HG03558 (cell line): ENCODE results near the gene SETDB1.

Source experiments
- ATAC-seq: cut with Tn5 transposase; IDR thresholded peaks from one replicate; pipeline ENCODE4 v1.9.1; 2021; ENCODE audit warnings: moderate number of reproducible peaks; ENCODE audit not compliant: unreplicated experiment; ENCODE audit errors: extremely low read depth

The SETDB1 gene

DNA sequence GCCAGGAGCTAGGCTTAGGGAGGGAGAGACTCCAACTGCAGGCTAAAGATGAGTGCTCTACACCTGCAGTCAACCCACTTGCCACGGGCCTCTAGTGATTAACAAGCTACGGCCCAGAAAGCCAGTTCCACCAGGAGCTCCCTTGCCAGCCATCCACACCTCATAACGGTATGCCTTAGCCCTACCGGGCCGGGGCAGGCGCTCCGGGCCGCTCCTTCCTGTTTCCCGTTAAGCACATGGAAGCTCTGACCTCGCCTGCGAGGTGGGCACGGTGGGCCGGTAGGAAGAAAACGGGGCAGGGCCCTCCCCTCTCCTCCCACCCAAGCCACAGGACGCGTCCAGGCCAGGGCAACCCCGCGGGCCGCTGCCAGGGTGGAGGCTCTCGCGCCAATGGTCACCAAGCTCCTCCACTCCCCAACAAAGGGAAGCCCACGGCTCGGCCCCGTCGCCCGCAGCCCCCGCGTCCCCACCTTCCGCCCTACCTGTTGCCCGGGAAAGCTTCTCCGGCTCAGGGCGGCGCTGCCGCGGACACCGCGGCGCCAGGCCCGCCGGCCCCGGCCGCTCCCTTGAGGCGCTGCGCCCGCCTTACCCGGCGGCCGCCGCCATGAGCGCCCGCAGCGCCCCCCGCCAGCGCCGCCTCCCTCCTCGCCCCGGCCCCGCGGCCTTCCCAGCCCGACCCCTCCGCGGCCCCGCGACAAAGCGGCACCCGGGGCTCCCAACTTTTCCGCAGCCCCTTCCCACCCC, 47.8 kb downstream of the SETDB1 start:
- no peak for ATAC-seq

- ATAC-seq = no peak
These were observed 48.7 kb downstream of the SETDB1 start, which contains the start of gene CERS2 for GRCh38 chr1:150974580-150975478. Gene CERS2, minus strand, starts transcription at chr1:150974835. Its CDS starts 5,745 bp downstream, at chr1:150969090.

DNA sequence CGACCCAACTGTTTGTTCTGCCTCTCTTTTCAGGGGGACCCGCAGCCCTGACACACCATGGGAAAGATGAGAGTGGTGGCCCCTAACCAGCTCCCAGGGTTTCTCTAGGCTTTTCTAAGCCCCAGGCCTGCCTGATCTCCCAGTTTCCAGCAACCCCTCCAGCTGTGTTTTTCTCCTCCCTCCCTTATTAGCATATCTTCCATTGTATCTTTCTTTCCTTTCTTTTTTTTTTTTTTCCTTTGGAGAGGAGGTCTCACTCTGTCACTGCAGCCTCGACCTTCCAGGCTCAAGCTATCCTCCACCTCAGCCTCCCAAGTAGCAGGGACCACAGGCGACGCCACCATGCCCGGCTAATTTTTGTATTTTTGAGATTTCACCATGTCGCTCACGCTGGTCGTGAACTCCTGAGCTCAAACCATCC, 50.2 kb downstream of the SETDB1 start:
- ATAC-seq = no peak

GRCh38 chr1:150976879-150977694, 50.9 kb downstream of the SETDB1 start:
- ATAC-seq = no peak

GRCh38 chr1:150979092-150980056, 53.2 kb downstream of the SETDB1 start:
- no peak for ATAC-seq

DNA sequence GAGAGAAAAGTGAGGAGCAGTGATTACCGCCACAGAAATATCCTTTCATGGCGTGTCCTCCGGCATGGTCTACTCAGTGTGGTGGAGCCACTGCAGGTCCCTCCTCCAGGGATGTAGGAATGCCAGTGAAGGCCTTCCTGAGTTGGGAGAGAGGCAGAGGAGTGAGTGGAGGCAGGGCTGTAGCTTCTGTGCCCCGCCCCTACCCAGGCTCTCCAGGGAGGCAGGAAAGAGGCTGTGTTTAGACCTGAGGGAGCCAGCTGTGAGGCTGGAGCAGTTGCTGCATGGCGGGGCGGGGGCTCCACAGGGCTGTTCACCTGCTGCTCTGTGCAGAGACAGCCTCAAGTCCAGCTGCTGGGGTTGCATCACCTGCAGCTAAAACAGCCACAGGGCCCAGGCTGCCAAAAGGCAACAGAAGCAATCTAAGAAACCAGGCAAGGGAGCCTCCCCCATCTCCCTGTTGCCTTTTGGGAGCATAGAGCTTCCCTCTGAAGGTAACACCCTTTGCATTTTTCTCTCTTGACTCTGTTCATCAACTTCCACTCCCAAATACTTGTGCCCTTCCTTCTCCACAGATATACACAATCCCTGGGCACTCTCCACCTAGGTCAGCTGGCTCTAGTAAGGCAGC, 55.1 kb downstream of the SETDB1 start:
- ATAC-seq = no peak

DNA sequence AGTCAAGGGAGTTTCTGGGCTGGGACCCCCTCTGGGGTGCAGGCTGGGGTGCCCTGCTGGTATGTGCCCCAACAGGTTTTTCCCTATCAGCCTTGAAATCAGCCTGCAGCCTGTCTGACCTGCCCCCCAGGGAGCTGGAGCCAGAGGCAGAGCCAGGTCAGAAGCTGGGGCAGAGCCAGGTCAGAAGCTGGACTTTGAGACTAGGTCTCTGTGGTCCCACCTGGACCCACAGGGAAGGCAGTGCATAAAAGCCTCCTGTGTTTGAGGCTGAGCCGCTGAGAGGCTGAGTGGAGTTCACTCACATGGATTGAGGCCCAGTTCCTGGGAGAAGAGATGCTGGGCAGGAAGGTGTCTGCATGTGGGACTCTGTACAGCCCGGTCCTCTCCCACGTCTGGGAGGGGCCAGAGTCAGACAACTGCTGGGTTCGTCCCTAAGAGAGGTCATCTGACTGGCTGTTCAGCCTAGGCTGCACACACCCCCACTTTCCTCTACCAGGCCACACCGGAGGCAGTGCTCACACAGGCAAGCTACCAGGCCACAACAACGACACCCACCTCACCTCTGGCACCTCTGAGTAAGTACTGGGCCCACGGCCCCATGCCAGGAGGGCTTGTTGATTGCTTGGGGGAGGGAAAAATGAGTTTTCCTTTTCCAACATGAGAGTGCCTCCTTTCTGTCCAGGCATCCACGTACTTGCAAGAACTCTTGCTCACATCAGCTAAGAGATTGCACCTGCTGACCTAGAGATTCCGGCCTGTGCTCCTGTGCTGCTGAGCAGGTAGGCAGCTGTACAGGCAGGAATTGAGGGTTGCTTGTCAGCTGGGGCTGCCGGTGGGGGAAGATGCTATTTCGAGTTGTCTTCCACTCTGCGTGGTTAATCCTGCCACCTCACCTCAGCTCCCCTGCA, 55.9 kb downstream of the SETDB1 start, which contains the start of gene ANXA9:
Gene ANXA9 (plus strand): TSS at position 488 of the 908 bp plus-strand sequence. CDS start 814 bp downstream, outside the sequence.
- ATAC-seq = no peak

DNA sequence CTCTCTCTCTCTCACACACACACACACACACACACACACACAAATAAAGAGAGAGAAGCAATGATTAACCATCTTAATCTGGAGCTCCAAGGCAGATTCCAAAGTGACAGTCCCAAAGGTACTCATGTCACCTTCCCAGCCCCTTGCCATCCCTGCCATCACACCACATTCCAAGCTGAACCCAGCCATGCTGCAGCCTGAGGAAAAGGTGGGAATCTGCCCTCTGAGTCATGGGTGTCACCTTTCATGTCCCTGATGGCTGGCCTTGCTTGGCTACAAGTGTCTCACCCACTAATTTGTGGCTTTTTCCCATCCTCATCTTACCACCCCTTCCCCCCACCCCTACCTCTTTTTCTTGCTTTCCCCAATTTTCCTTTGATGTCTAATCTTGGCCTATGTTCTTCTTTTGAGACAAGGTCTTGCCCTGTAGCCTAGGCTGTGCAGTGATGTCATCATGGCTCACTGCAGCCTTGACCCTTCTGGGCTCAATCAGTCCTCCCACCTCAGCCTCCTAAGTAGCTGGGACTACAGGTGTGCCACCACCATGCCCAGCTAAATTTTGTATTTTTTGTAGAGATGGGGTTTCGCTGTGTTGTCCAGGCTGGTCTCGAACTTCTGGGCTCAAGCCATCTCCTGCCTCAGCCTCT, 59.1 kb downstream of the SETDB1 start:
- ATAC-seq = no peak

GRCh38 chr1:150987924-150988323, 61.8 kb downstream of the SETDB1 start:
- ATAC-seq = no peak

DNA sequence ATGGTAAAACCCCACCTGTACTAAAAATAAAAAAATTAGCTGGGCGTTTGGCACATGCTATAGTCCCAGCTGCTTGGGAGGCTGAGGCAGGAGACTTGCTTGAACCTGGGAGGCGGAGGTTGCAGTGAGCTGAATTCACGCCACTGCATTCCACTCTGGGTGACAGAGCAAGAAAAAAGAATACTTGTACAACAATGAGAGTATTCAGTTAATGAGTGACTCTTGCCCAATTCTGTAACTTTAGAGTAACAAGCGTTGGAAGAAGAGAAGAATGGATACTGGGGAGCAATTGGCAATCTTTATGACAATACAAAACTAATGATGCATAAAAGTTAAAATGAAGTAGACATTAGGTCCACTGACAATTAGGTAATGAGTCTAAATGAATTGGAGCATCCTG, 66.5 kb downstream of the SETDB1 start:
- no peak for ATAC-seq

GRCh38 chr1:150994248-150994647, 68.1 kb downstream of the SETDB1 start:
- no peak for ATAC-seq

- no peak for ATAC-seq
These were observed 69.3 kb downstream of the SETDB1 start for GRCh38 chr1:150995460-150995859.

DNA sequence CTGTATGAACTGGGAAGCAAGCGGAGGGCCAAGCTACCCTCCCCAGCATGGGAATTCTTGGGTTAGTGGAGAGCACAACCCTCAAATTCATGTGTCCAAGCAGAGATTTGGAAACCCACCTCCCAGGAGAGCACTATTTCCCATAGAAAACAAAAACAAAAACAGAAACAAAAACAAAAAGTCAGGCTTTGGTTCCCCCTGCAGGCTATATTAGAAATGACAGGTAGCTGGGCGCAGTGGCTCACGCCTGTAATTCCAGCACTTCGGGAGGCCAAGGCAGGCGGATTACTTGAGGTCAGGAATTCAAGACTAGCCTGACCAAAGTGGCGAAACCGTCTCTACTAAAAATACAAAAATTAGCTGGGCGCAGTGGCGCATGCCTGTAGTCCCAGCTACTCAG, 69.7 kb downstream of the SETDB1 start:
- no peak for ATAC-seq

GRCh38 chr1:150997126-150997872, 71.1 kb downstream of the SETDB1 start:
- ATAC-seq = no peak

DNA sequence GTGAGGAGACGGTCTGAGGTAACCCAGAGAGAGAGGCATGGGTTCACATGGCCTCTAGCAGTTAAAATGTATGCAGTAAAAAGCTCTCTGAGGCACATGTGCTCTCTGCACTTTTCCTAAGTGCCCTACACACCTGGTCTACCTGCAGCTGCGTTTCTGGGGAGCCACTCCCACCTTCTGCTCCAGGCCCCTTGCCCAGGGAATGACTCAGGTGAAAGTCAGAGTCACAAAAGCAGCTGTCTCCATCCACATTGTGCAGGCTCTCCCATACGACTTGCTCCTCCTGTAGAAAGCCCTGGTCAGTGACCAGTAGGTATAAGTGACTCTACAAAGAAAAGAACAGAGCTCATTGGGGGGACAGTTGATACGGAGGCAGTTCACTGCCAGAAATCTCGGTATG, 71.8 kb downstream of the SETDB1 start:
- no peak for ATAC-seq

DNA sequence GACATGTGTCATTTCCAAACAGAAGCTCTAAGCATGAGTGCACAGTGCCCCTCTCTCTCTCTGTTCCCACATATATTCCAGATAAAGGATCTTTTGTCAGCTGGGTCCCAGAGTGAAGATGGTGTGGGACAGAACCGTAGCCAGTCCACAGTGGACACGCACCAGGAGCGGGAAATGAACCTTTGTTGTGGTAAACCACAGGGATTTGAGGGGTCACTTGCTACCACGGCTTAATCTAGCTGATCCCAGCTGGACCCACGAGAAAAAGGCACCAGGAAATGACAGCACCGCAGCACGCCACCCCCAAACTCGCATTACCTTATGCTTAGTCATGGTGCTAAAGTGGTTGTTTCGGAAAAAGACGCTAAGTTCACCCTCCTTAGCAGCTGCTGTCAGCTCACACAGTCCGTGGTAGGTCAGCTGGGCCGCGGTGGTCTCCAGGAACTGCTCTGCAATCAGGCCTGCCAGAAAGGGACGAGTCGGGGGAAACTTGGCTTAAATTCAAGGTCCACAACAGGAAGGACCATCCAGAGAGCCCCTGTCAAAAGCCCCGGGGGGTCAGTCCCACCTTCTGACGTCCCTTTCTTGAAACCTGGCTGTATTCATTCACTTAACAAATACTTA, 73.0 kb downstream of the SETDB1 start:
- ATAC-seq = no peak
